ENCODE results near the gene GALNT7. TPM values are rescaled to one million over a fixed set of nuclear protein-coding genes. Genes with fewer than 3 reads are reported as not detected.

Gene GALNT7
- polyA plus RNA-seq, 1 of the 3 experiments (the other 2 are of a cell fraction) = 14.8 TPM

DNA sequence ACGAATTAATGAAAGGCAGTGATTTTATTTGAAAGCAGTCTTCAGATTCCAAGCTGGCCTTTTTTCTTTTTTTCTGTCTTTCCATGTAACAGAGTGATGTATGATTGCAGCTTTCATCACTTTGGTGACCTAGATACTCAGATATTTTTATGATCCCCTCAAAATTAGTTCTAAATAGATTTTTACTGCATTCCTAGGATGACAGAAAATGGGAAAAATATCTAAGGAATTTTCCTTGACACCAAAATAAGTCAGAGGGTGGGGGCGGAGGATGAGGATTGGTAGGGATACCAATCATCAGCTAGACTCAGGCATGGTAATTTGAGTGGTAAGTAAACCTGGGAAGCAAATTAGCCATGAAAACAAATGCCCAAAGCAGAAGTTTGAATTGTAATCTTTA lies 177.5 kb downstream of the GALNT7 start (continued):
- TF ChIP-seq, protein P1, sequence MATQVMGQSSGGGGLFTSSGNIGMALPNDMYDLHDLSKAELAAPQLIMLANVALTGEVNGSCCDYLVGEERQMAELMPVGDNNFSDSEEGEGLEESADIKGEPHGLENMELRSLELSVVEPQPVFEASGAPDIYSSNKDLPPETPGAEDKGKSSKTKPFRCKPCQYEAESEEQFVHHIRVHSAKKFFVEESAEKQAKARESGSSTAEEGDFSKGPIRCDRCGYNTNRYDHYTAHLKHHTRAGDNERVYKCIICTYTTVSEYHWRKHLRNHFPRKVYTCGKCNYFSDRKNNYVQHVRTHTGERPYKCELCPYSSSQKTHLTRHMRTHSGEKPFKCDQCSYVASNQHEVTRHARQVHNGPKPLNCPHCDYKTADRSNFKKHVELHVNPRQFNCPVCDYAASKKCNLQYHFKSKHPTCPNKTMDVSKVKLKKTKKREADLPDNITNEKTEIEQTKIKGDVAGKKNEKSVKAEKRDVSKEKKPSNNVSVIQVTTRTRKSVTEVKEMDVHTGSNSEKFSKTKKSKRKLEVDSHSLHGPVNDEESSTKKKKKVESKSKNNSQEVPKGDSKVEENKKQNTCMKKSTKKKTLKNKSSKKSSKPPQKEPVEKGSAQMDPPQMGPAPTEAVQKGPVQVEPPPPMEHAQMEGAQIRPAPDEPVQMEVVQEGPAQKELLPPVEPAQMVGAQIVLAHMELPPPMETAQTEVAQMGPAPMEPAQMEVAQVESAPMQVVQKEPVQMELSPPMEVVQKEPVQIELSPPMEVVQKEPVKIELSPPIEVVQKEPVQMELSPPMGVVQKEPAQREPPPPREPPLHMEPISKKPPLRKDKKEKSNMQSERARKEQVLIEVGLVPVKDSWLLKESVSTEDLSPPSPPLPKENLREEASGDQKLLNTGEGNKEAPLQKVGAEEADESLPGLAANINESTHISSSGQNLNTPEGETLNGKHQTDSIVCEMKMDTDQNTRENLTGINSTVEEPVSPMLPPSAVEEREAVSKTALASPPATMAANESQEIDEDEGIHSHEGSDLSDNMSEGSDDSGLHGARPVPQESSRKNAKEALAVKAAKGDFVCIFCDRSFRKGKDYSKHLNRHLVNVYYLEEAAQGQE (IDR thresholded peaks at IDR 0.05; ENCODE audit: low read depth, low read length) = no peak
- TF ChIP-seq MEF2A (IDR thresholded peaks at IDR 0.05; ENCODE audit: borderline replicate concordance, low read depth) = no peak
- TF ChIP-seq CTCF (IDR thresholded peaks at IDR 0.05) = no peak

DNA sequence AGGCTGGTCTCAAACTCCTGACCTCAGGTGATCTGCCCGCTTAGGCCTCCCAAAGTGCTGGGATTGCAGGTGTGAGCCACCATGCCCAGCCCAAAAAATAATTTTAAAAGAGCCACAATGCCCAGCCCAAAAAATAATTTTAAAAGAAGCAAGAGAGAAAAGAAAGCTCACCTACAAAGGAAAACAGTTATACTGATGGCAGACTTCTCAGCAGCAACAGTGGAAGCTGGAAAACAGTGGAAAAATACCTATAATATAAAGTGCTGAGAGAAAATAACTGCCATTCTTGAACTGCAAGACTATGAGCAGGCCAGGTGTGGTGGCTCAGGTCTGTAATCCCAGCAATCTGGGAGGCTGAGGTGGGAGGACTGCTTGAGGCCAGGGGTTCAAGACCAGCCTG lies 178.9 kb downstream of the GALNT7 start:
- Histone ChIP-seq H2AFZ (ENCODE audit: low read depth) (no peak overlapping the region), H3K27ac (ENCODE audit: low read depth in 2 of 2, low read length in 1 of 2) (no peak overlapping the region), H3K9me2 (no peaks in the 10 kb centered on the region), H3K36me3 (replicated peaks in 1 of 2; ENCODE audit: control insufficient read depth in 1 of 2, insufficient read depth in 2 of 2, low read length in 1 of 2) (no peaks in the 10 kb centered on the region), H3K9me3 (0 out of 2 replicates have a peak, but pooled peaks cover 4% of the 10 kb centered on the region), H3F3A (replicated peaks; ENCODE audit: insufficient read depth) (peaks cover 3% of the 10 kb centered on the region), H3K4me3 (ENCODE audit: low read depth in 2 of 2, low read length in 1 of 2) (no peak overlapping the region), H3K4me2 (no peak overlapping the region), H3K4me1 (ENCODE audit: control insufficient read depth in 1 of 2, insufficient read depth in 2 of 2, low read depth in 1 of 2, low read length in 1 of 2) (peaks cover 0 to 6% of the 10 kb centered on the region in 2 experiments; a peak in 1 of 4 replicates), H3K9ac (no peak overlapping the region), H4K20me1 (ENCODE audit: insufficient read depth) (no peaks in the 10 kb centered on the region), H3K79me2 (ENCODE audit: insufficient read depth) (no peaks in the 10 kb centered on the region), H3K27me3 (ENCODE audit: insufficient read depth) (no peaks in the 10 kb centered on the region)
- ChIA-PET POLR2A (no interaction called here), CTCF (interaction anchor here (1.0 to 2.4 kb wide), 3 partner anchors 8 to 46 kb away, joined by 3 to 7 read pairs (median 3); no protein-coding TSS in a partner anchor)
- no peak for DNase-seq
- WGBS (ENCODE audit: low lambda C conversion rate) = 94% methylated on average over 1 of the region's 1 CpG
- TF ChIP-seq POLR2AphosphoS5 (IDR thresholded peaks at IDR 0.05; ENCODE audit: low read depth, low read length) (no peak), RAD21 (IDR thresholded peaks at IDR 0.05; ENCODE audit: low read length) (no peak), NRF1 (IDR thresholded peaks at IDR 0.05; ENCODE audit: low read depth, low read length) (no peak), SIN3A (IDR thresholded peaks at IDR 0.05; ENCODE audit: borderline replicate concordance, low read depth, low read length) (no peak), PBX3 (IDR thresholded peaks at IDR 0.05) (no peak), FOXJ3 (CRISPR knock-in tag; IDR thresholded peaks at IDR 0.05) (no peak), GATA2 (CRISPR knock-in tag; IDR thresholded peaks at IDR 0.05) (no peak), GABPA (IDR thresholded peaks at IDR 0.05; ENCODE audit: low read depth) (no peak), SMC3 (IDR thresholded peaks at IDR 0.05; ENCODE audit: low read depth, low read length) (no peak), TEAD4 (IDR thresholded peaks at IDR 0.05; ENCODE audit: borderline replicate concordance, insufficient read depth) (no peak), CTCF (IDR thresholded peaks at IDR 0.05) (no peak)
- TF ChIP-seq, protein P1 (IDR thresholded peaks at IDR 0.05; ENCODE audit: low read depth, low read length) = no peak
- TF ChIP-seq, protein P2, sequence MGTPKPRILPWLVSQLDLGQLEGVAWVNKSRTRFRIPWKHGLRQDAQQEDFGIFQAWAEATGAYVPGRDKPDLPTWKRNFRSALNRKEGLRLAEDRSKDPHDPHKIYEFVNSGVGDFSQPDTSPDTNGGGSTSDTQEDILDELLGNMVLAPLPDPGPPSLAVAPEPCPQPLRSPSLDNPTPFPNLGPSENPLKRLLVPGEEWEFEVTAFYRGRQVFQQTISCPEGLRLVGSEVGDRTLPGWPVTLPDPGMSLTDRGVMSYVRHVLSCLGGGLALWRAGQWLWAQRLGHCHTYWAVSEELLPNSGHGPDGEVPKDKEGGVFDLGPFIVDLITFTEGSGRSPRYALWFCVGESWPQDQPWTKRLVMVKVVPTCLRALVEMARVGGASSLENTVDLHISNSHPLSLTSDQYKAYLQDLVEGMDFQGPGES (IDR thresholded peaks at IDR 0.05; ENCODE audit: low read depth, low read length) = no peak
- TF ChIP-seq, protein P3, sequence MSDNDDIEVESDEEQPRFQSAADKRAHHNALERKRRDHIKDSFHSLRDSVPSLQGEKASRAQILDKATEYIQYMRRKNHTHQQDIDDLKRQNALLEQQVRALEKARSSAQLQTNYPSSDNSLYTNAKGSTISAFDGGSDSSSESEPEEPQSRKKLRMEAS (IDR thresholded peaks at IDR 0.05; ENCODE audit: low read depth) = no peak
